Stimulated activated CD4-positive, alpha-beta T cell treated with anti-CD3 and anti-CD28 coated beads, Interleukin-4, amount 100 ng/mL, for 24 hours (primary cell): Measurements from ENCODE around the gene OPTC.
"Not testable (repeated sequence)": the region's sequence is repeated elsewhere in the genome, so short reads cannot be mapped to it uniquely, and the experiment has no call there.

Experiments used
- DNase-seq: peaks from one replicate; pipeline ENCODE4 v3.0.0-alpha.2; 2020

OPTC gene

GRCh38 chr1:203492748-203493130 is 1.2 kb upstream of the OPTC start:
- DNase-seq, result no peak

DNA sequence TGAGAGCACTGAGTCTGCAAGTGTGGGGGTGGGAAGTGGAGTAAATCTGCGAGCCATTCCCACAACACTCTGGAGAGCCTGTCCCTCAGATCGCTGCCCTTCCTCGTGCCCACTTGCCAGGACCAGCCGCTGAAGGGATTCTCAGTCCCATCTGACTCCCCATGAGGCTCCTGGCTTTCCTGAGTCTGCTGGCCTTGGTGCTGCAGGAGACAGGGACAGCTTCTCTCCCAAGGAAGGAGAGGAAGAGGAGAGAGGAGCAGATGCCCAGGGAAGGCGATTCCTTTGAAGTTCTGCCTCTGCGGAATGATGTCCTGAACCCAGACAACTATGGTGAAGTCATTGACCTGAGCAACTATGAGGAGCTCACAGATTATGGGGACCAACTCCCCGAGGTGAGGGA is 1.9 kb downstream of the OPTC start:
- DNase-seq, result no peak

- DNase-seq, result no peak
Measured at GRCh38 chr1:203497269-203497777, 3.4 kb downstream of the OPTC start.

- DNase-seq, result no peak
Measured at GRCh38 chr1:203499643-203500278, 5.8 kb downstream of the OPTC start.

GRCh38 chr1:203500279-203500678 is 6.3 kb downstream of the OPTC start:
- DNase-seq, result no peak

DNA sequence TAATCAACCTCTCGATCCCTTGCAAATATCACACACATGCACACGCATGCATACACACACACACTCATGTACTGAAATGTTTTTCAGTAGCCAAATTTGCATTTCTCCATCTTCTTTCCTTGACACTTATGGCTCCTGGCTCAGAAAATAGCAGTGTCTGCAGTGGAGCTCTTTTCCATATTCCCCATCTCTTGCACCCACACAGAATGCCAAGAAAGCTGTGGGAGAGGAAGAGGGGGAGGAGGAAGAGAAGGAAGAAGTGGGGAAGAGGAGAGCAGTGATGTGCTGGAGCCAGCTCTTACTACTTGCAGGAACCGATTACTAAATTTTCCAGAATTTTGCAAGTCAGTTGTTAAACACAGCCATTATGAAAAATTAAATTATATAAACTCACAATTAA is 9.9 kb downstream of the OPTC start:
- no peak for DNase-seq

DNA sequence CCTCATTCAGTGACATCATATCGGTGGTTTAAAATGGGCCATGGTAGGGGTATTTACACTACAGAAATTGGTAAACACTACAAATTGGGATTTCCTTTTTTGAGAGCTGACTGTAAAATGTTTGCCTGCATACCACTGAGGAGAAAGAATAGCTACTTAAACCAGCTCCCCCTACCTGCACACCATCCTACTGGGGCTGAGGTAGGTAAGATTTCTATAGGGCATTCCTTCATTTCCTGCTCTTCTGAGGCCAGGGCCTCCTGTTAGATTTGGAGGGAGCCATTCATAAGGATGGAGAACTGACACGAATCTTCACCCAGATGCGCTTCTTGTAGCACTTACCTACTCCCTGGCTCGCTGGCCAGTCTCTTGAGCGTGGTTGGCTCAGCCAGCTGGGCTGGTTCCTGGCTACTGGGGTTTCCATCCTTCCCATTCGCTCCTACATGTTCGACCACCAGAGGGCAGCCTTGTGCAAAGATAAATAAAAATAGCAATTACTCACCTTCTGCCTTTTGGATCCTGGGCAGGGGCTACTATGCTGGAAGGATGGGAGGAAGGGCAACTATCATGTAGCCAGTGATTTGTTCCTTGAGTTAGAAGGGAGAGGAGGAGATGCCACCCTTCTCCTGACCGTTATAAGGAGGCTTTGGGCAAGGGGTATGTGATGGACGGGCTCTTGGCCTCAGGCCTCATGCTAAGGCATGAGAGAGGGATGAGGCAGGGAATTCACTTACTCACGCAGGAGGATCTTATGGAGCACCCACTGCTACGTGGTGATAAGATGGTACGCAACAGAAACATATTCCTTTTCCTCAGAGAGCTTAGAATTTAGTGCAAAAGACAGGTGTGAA is 10.7 kb downstream of the OPTC start:
- DNase-seq, result peak; percentile 84

GRCh38 chr1:203505526-203506204 is 11.7 kb downstream of the OPTC start:
- no peak for DNase-seq

DNA sequence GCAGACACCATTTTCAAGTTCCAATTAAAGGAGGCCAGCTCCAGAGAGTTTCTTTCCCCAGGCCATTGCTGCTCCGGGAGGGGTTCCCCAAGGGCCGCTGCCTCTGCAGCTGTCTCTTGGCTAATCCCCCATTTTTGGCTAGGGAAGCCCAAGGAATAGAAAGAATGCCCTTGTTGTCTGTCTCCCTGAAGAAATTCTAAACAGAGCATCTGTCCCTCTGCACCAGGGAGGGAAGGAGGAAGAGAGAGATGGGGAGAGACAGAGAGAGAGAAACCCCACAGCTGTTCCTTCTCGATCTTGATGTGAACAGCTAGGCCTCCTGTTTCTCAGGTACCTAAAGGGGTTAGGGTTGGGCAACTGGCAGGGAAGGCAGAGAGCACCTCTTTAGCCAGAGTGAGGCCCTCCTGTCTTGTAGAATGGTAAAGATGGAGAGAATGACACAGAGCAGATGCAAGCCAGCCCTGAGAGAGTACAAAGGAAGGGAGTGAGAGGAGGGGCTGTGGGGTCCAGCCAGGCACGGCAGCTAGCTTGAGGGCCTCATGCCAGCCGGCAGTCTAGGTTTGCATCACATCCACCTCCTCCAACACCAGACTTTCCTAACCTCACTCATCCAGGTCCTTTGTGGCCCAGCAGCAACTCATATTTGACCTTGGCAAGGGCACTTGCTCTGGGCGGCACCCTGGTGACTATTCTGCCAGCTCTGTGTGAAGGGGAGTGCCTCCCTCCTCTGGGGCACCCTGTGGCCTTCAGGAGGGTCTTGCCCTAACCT is 13.1 kb downstream of the OPTC start:
- DNase-seq, result no peak

- DNase-seq, result no peak
Measured at GRCh38 chr1:203507759-203508158, 13.8 kb downstream of the OPTC start.

GRCh38 chr1:203508463-203509073 is 14.6 kb downstream of the OPTC start:
- no peak for DNase-seq

GRCh38 chr1:203509135-203509534 is 15.2 kb downstream of the OPTC start:
- no peak for DNase-seq

DNA sequence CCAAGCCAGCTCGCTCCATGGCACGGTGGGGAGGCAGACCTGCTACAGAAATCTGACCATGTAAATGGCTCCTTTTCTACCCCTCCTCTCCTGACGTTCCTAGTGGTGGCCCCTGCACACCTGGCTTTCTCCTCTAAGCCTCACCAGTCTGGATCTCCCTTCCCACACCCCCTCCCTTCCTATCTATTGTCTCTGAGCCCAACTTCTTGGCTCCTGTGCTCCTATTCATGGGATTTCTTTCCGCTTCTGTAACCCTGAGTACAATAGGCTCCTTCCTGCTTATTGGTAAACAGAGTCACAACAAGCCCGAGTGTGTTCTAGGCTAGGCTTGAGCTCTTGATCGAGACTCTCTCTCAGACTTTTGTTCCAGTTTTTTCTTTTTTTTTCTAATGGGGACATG is 17.6 kb downstream of the OPTC start:
- DNase-seq, result no peak

DNA sequence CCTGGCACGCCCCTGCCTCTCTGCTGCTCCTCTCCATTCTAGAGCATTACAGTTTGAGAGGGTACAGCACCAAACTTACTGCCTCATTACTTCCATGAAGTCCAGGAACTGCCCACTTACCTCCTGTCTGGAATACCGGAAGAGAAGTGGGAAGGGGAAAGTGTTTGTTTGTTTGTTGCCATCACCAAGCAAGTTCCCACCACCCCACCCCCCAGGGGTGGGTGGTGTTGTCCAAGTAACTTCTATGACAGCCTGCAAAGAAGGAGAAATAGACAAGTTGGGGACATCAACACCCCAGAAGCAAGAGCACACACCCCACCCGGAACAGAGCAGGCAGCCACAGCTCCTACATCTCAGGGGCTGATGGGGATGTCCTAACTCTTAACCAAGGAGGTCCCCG is 18.0 kb downstream of the OPTC start:
- no peak for DNase-seq

- no peak for DNase-seq
Measured at GRCh38 chr1:203512517-203512847, 18.5 kb downstream of the OPTC start.

DNA sequence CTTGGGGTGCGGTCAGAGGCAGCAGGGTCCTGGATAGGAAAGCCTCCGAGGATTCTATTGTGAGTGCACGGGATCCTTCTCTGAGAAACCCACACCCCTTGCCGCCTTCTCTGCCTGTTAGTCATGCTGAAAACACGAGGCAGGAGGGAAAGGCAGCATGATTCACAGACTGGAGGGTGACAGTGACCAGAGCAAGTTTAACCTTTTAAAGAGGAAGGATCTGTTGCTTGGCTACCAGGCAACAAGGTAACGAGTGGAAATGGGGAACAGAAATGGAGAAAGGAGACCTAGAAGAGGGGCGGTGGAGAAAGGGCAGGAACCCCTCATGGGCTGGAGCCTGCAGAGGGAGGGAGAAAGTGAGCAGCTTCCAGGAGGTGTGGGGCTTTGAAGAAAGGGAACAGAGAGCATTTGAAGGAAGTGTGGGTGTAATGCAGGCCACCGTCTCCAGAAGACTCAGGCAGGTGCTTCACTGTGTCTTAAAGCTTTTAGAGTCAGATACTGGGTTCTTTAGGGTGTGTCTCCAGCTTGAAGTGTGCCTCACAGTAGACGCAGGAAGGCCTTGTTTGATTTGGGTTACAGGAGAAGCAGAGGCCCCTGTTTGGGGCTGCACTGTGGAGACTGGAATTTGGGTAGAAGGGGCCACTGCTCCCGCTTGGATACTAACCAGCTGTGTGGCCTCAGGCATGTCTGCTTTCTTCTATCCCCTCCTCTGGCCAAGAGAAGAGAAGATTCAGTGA is 19.1 kb downstream of the OPTC start:
- peak; percentile 53 for DNase-seq

GRCh38 chr1:203513585-203514031 is 19.7 kb downstream of the OPTC start:
- DNase-seq, result no peak

- no peak for DNase-seq
Measured at GRCh38 chr1:203516184-203516583, 22.2 kb downstream of the OPTC start.

DNA sequence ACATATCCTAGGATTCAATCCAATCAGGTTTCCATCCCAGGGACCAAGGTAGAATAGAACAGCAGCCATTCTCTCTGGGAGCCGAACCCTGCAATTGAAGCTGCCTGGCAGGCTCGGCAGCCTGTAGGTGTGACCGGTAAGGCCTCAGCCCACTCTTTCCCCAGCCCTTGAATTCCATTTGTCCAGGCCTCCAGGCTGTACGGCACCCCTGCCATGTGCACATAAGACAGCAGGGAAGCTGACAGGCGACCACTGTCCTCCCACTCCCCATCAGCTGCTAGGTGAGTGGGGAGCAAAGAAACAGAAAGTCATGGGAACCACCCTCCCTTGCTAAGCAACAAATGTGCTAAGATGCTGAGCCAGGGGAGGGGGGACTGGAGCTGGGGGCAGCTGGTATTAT is 23.0 kb downstream of the OPTC start:
- DNase-seq, result no peak

- no peak for DNase-seq
Measured at GRCh38 chr1:203517426-203518110, 23.6 kb downstream of the OPTC start.

DNA sequence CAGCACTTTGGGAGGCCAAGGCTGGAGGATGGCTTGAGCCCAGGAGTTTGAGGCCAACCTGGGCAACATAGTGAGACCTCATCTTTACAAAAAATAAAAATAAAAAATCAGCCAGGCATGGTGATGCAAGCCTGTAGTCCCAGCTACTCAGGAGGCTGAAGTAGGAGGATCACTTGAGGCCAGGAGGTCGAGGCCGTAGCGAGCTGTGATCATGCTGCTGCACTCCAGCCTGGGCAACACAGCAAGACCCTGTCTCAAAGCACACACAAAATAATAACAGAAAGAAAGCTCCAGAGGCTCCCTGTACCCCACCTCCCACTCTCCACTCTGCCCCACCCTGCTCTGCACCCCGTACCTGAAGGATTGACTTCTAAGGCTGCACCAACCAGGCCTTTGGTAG is 24.2 kb downstream of the OPTC start:
- not testable (repeated sequence) for DNase-seq
